Activated CD4-positive, alpha-beta T cell treated with anti-CD3 and anti-CD28 coated beads, Interleukin-2, amount 50 U/mL, for 16 hours (primary cell): ENCODE measurements around the gene CCNJ.
"Not testable (repeated sequence)": the region's sequence is repeated elsewhere in the genome, so short reads cannot be mapped to it uniquely, and the experiment has no call there.

ENCODE experiments used
- DNase-seq: peaks from one replicate; pipeline ENCODE4 v3.0.0-alpha.2; 2020

The CCNJ gene

GRCh38 chr10:96043033-96043892, at the start of gene CCNJ:
Gene CCNJ (plus strand): TSS chr10:96043583. CDS start chr10:96044394, 811 bp downstream.
- DNase-seq: peak; percentile 85

GRCh38 chr10:95994376-95994775, 49.0 kb upstream of the CCNJ start:
- not testable (repeated sequence) for DNase-seq

GRCh38 chr10:95998255-95998784, 45.1 kb upstream of the CCNJ start:
- DNase-seq: no peak

- no peak for DNase-seq
Measured at GRCh38 chr10:96013956-96014355, 29.4 kb upstream of the CCNJ start.

- no peak for DNase-seq
Measured at GRCh38 chr10:96014473-96015102, 28.8 kb upstream of the CCNJ start.

GRCh38 chr10:96017191-96017687, 26.1 kb upstream of the CCNJ start:
- DNase-seq: peak; percentile 63

- DNase-seq: no peak
Measured at GRCh38 chr10:96021332-96021731, 22.1 kb upstream of the CCNJ start.

- no peak for DNase-seq
Measured at GRCh38 chr10:96022739-96023138, 20.6 kb upstream of the CCNJ start.

- DNase-seq: no peak
Measured at GRCh38 chr10:96023168-96023567, 20.2 kb upstream of the CCNJ start.

GRCh38 chr10:96025566-96025965, 17.8 kb upstream of the CCNJ start:
- no peak for DNase-seq

GRCh38 chr10:96034625-96035024, 8.8 kb upstream of the CCNJ start:
- DNase-seq: no peak

- DNase-seq: no peak
Measured at GRCh38 chr10:96038476-96039387, 4.7 kb upstream of the CCNJ start.

GRCh38 chr10:96041146-96041545, 2.2 kb upstream of the CCNJ start:
- no peak for DNase-seq

GRCh38 chr10:96043893-96044715, 721 bp downstream of the CCNJ start:
- peak; percentile 52 for DNase-seq

GRCh38 chr10:96044736-96045135, 1.4 kb downstream of the CCNJ start:
- DNase-seq: no peak

- no peak for DNase-seq
Measured at GRCh38 chr10:96046546-96046945, 3.2 kb downstream of the CCNJ start.

GRCh38 chr10:96047004-96047649, 3.7 kb downstream of the CCNJ start:
- DNase-seq: no peak

- DNase-seq: not testable (repeated sequence)
Measured at GRCh38 chr10:96047925-96048324, 4.5 kb downstream of the CCNJ start.

- no peak for DNase-seq
Measured at GRCh38 chr10:96049340-96049739, 6.0 kb downstream of the CCNJ start.

- no peak for DNase-seq
Measured at GRCh38 chr10:96053985-96054384, 10.6 kb downstream of the CCNJ start.

- no peak for DNase-seq
Measured at GRCh38 chr10:96056787-96057186, 13.4 kb downstream of the CCNJ start.
